ENCODE results near the gene BEAN1. TPM values are rescaled to one million over a fixed set of nuclear protein-coding genes. Genes with fewer than 3 reads are reported as not detected.

Gene BEAN1
- total and polyA plus RNA-seq, 9 of the 15 experiments (the other 6 are each of a cell fraction or from before 2014, with no cell fraction given), result not detected

- no peak overlapping the region for H3K27ac ChIP-seq (ENCODE audit: extremely low read depth, low read depth, low read length)
- TF ChIP-seq CTCF (IDR thresholded peaks at IDR 0.05 in 2 of 3, conservative IDR thresholded peaks at IDR 0.05 in 1 of 3; ENCODE audit: insufficient read depth in 2 of 3, low read depth in 1 of 3, low read length in 3 of 3) (0 out of 6 replicates have a peak, but pooled peaks of 1 of the 3 experiments have one; percentile 3), ZNF395 (CRISPR knock-in tag; IDR thresholded peaks at IDR 0.05) (no peak)
- WGBS (ENCODE audit: insufficient coverage, low coverage, missing lambda C conversion rate), result 0% methylated on average over 10 of the region's 10 CpGs
- ChIA-PET CTCF (ENCODE audit: low intra/inter-chr PET ratio) (no interaction called here), POLR2A (interaction anchor here (0.6 kb wide), 2 partner anchors 16 to 190 kb away, joined by 3 read pairs; no protein-coding TSS in a partner anchor)
- DNase-seq (ENCODE audit: extremely low read depth in 1 of 4, low spot score in 3 of 4) (no peak), FAIRE-seq (no peak), ATAC-seq (no peak)
- no peak overlapping the region for H2AFZ ChIP-seq (ENCODE audit: low read depth, low read length)
- H3K36me3 ChIP-seq (ENCODE audit: control insufficient read depth, insufficient read depth, low read length), result no peaks in the 10 kb centered on the region
- no peak overlapping the region for H3K4me2 ChIP-seq (ENCODE audit: insufficient read depth, low read length)
- in situ Hi-C loops (cut with MboI), result no loop called here
- H3K9me3 ChIP-seq (replicated peaks; ENCODE audit: control insufficient read depth, insufficient read depth, low read depth, low read length), result no peaks in the 10 kb centered on the region
- H4K20me1 ChIP-seq (replicated peaks; ENCODE audit: control insufficient read depth, insufficient read depth, low read length), result peaks cover 16% of the 10 kb centered on the region; the same call in 1 of the 2 replicates
- no peaks in the 10 kb centered on the region for H3K9me1 ChIP-seq (ENCODE audit: control insufficient read depth, insufficient read depth, low read length)
- H3K9ac ChIP-seq (ENCODE audit: insufficient read depth in 1 of 2, low read depth in 2 of 2, low read length in 2 of 2), result no peak overlapping the region; a peak in 1 of 4 replicates
- intact Hi-C loops (cut with micrococcal nuclease), result no loop called here
- no peaks in the 10 kb centered on the region for H3K79me2 ChIP-seq (ENCODE audit: control insufficient read depth, insufficient read depth, low read length)
- peaks cover 36 to 51% of the 10 kb centered on the region in 2 experiments for H3K27me3 ChIP-seq (ENCODE audit: control insufficient read depth in 2 of 2, insufficient read depth in 2 of 2, low read length in 2 of 2)
- BruUV-seq (replicated peaks), result no TSS peak
- H3K4me3 ChIP-seq, result no peak overlapping the region
- peaks cover 0 to 11% of the 10 kb centered on the region in 2 experiments; a peak in 2 of 5 replicates for H3K4me1 ChIP-seq (replicated peaks in 1 of 2; ENCODE audit: control insufficient read depth in 2 of 2, insufficient read depth in 2 of 2, low read length in 2 of 2)
Observed at GRCh38 chr16:66471716-66472393, 44.8 kb downstream of the BEAN1 start.

Measured in K562 (cell line).